HG02678 (cell line): ENCODE measurements around the gene ITIH4.
"Not testable (repeated sequence)": the region's sequence is repeated elsewhere in the genome, so short reads cannot be mapped to it uniquely, and the experiment has no call there.

Source experiments
- ATAC-seq: cut with Tn5 transposase; IDR thresholded peaks from one replicate; pipeline ENCODE4 v1.9.1; 2021; ENCODE audit warnings: mild to moderate bottlenecking, moderate library complexity; ENCODE audit not compliant: unreplicated experiment

Gene ITIH4

DNA sequence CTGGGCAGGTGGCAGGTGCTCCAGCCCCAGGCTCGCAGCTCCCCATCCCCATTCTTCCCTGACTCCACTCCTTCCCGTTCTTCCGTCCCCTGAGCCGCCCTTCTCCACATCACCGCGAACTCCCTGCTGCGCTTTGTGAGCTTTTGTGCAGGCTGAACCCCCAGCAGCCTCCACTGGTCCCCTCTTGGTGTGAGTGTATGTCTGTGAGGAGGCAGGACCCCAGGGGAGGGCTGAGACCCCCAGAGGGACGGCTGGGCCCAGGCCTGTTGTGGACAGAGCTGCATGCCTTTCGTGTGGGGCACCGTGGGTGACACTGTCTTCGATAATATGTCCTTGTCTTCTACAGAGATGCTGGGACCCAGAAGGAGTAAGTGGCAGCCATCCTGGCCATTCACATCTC lies 43.2 kb downstream of the ITIH4 start:
- ATAC-seq: no peak

- no peak for ATAC-seq
Measured at GRCh38 chr3:52786330-52787215, 43.9 kb downstream of the ITIH4 start.

- no peak for ATAC-seq
Measured at GRCh38 chr3:52784931-52785590, 45.4 kb downstream of the ITIH4 start.

- ATAC-seq: no peak
Measured at GRCh38 chr3:52784021-52784621, 46.4 kb downstream of the ITIH4 start.

- ATAC-seq: no peak
Measured at GRCh38 chr3:52783211-52783555, 47.3 kb downstream of the ITIH4 start.

- ATAC-seq: no peak
Measured at GRCh38 chr3:52782412-52783210, 47.9 kb downstream of the ITIH4 start.

DNA sequence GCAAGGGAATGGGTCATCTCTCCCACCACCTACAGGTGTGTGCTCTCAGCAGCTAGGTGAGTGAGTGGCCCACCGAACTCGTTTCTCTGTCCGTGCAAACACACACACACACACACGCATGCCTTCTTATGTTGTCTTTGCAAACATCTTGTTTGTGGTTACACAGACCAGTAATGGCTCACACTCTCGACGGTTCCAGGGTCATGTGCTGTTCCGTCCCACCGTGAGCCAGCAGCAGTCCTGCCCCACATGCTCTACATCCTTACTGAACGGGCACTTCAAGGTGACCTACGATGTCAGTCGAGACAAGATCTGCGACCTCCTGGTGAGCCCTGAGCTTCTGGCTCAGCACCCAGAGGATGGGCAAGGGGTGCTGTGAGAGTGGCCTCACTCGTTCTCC lies 48.7 kb downstream of the ITIH4 start:
- ATAC-seq: no peak

DNA sequence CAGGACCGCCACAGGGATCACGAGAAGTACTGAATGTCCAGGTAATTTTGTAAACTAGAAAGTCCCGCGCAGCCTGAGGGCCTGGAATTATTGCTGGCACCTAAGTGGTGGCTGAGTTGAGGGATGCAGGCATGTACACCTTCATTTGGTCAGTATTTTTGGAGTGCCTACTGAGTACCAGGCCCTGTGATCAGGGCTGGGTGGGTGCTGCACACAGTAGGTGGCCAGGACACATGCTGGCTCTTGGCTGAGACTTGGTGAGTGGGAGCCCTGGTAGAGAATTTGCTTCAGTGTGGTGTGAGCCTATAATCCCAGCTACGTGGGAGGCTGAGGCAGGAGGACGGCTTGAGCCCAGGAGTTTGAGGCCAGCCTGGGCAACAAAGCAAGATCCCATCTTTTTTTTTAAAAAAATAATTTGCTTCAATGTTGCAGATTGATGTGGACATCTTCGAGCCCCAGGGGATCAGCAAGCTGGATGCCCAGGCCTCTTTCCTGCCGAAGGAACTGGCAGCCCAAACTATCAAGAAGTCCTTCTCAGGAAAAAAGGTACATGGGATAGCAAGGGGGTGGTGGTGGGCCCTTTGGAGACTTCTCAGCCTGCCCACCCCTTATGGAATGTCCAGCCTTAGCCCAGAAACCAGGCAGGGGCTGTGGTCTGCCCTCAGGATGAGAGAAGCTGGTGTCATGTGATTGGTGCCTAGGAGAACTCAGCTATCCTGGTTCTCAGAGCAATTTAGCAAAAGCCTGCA lies 50.5 kb downstream of the ITIH4 start:
- ATAC-seq: no peak

DNA sequence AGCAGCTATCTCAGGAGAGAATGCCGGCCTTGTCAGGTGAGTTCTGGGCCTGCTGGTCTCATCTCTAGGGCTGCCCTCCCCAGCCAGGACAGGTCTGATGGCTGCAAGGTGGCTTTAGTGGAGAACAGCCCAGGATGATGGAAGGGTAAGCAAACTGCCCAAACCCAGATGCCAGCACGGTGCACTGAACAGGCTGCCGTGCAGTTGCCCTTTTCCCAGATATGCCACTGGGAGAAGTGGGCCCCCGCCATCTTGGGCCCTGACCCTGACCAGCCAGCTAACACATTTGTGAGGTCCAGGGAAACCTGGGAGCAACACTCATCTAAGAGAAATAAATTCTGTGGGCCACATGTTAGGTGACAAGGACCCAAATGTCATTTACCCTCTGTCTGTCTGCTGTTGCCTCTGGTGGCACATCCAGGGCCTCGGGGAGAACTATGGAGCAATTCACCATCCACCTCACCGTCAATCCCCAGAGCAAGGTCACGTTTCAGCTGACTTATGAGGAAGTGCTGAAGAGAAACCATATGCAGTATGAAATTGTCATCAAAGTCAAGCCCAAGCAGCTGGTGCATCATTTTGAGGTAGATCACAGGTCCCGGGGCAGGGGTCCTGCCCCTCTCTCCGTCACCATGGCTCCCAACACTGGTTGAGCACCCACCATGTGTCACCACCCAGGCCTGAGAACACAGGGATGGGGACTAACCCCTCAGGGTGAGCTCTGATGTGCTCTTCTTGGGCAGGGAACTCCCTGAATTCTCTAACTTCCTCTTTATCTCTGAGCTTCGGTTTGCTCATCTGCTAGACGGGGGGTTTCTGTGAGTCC lies 51.2 kb downstream of the ITIH4 start:
- peak; percentile 75 for ATAC-seq

GRCh38 chr3:52777959-52778805 lies 52.3 kb downstream of the ITIH4 start:
- no peak for ATAC-seq

DNA sequence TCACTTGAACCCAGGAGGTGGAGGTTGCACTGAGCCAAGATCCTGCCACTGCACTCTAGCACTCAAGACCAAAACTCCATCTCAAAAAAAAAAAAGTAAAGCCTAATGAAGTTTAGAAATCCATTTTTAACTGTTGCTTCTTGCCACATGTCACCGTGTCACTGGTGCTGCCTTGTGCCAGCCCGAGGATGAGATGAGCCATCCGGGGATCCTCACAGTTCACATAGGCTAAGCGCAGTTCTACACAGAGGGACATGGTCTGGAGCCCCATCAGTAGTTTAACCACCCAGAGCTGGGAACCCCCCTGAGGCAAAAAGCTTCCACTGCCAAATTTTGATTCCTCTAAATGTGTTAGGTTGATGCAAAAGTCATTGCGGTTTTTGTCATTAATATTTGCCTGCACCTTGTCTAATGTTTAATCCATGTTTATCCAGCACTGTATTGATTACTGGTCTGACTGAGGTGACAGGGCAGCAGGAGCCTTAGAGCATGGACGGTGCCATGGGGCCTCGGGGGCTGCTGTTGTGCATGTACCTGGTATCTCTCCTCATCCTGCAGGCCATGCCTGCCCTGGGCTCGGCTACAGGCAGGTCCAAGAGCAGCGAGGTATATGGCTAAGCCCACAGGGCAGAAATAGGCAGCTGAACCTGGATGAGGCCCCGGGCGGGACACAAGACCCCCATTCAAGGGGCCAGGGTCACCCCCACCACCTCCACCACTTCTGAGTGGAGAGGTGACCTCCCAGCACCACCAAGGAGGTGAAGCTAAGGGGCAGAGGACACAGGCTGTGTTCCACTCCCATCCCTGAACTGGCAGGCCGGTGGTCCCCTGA lies 53.1 kb downstream of the ITIH4 start, which contains the start of gene ITIH1:
Gene ITIH1 (plus strand): TSS at position 473 of the 832 bp plus-strand sequence. CDS start 17 bp downstream, at position 490.
- no peak for ATAC-seq

DNA sequence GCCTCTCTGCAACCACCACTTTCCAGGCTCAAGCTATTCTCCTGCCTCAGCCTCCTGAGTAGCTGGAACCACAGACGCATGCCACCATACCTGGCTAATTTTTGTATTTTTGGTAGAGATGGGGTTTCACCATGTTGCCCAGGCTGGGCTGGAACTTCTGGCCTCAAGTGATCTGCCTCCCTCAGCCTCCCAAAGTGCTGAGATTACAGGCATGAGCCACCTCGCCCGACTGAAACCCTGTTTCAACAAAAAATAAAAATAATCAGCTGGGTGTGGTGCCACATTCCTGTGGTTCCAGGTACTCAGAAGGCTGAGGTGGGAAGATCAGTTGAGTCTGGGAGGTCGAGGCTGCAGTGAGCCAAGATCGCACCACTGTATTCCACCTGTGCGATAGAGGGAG lies 54.0 kb downstream of the ITIH4 start:
- ATAC-seq: not testable (repeated sequence)

DNA sequence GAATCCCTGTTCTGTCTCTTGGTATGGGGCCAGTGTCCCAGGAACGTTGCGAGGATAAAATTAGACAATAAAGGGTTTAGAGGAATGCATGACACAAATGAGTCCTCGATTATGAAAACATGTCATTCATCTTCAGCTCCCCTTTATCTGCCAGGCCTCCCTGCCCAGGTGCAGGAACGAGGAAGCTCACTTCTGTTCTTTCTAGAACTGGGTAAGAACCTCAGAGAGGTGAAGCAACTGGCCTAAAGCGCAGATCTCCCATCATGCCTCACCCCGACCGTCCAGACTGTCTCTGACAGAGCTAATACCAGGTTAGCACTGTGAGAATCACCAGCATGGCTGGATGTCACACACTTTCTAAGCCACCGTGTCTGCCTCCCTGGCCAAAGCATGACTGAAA lies 54.6 kb downstream of the ITIH4 start:
- ATAC-seq: no peak

- no peak for ATAC-seq
Measured at GRCh38 chr3:52774901-52775864, 55.3 kb downstream of the ITIH4 start.

- no peak for ATAC-seq
Measured at GRCh38 chr3:52774066-52774713, 56.3 kb downstream of the ITIH4 start.
